NCI-H1048 (cell line): ENCODE results near the gene CNMD.

Source experiments
- DNase-seq: peaks from one replicate; lab custom pipeline; 2025; lab: John Stamatoyannopoulos, UW

The CNMD gene

GRCh38 chr13:52739468-52740071, at the start of gene CNMD:
Gene CNMD (minus strand): TSS chr13:52739820. CDS start chr13:52739701, 119 bp downstream.
- no peak for DNase-seq

- DNase-seq, result no peak
Observed at GRCh38 chr13:52788011-52788410, 48.4 kb upstream of the CNMD start.

DNA sequence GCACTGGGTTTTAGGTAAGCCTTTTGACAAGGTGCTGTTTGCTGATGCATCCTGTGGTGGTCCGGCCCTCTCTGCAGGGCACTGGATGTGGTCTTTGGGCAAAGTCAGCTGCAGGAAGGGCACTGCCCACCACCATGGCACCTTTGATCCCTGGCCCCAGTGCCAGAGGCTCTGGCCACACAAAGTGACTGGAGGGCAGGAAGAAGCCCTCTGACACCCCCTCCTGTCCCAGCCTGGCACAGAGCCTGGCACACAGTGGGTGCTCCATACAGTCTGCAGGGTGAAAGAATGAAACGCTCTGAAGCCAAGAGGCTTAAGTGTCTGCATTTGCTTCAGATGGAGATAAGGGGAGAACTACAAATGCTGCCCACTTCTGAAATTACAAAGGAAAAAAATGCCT, 47.6 kb upstream of the CNMD start:
- no peak for DNase-seq

DNA sequence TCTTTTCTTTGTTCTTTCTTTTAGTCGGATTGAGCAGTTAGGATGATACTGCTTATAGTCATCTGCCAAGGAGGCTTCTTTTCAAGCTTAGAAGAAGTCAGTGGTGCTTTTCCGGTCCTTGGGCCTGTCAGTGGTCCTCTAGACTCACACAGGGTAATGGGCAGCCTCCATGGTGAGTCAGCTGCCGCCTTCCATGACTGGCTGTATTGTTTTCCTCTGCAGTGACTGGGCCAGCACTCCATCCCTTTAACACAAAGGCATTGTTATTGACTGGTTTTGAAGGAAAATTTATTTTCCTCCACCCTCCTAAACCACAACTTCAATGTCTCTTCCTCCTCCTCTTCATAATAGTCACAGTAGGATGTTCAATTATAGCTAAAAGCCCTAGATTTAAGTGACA, 47.1 kb upstream of the CNMD start:
- DNase-seq, result no peak

DNA sequence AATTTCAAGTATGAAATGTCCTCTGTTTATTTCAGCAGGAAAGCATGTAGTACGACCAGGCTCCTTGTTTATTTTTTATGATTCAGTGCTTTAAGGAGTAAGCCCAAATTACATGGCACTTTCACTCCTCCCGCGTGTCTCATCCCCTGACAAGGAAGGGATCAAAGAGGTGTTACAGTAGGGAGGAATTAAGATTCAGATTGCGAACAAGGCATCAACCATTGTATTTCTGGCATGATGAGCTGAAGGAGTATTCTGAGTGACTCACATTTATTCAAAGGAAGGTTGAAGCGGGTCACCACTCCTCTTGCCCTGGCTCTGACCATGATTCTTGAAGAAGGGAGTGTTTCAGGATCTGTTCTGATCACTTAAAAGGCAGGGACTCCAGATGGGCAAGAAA, 46.1 kb upstream of the CNMD start:
- no peak for DNase-seq

GRCh38 chr13:52784591-52785340, 45.1 kb upstream of the CNMD start:
- no peak for DNase-seq

DNA sequence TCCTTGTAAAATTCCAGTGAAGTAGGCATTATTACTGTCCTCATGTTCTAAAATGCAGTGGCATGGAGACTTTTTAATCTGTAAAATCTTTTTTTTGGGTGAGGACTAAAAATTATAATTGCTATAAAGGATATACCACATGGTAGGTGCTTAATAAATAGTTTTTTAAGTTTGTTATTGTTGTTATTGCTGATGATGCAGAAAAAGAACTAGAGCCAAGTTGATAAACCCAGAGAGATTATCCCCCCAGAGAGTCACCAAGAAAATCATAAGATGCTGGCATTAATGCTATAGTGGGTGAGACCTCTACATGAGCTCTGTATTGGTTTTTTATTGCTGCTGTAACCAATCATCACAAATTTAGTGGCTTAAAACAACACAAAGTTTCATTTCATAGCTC, 44.3 kb upstream of the CNMD start:
- DNase-seq, result no peak

DNA sequence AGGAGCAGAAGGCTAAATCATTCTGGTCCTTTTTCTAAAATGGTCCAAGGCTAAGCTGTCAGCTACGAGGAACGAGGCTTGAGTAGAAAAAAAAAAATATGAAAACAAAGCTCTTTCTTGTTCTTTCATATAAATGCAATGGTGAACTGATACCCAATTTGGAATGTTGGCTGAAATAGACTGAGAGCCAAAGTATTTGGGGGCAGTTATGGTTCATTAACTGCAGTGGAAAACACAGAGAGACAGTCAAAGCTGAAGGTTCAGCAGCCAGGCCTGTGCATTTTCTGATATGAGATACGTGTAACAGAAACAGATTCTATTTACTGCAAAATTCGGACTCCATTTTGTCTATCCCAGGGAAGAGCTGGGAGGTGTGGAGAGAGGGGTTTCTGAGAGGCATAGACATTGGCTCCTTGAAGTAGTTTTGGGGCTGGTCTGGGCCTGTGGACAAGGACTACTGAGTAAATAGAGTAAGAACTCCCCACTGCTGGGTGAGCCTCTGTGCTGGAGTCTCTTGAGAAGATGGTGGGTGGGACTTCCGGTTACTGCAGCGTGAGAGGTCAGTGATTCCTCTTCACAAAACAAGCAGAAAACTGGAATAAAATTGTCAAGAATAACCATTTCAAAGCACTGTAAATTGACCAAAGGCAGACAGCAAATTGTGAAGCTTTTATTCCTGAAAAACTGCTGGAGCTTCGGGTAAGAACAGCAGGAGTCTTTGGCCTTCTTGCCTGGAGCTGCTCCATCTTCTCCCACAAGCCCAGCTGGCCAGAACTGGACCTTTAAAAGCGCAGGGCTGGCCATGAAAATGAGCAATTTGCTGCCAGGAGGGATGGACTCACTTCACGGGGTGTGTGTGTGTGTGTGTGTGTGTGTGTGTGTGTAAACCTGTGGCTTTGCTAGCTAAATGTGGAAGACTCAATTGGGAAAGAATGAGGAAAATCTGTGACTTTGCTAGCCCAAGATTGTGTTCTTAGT, 43.1 kb upstream of the CNMD start:
- no peak for DNase-seq

DNA sequence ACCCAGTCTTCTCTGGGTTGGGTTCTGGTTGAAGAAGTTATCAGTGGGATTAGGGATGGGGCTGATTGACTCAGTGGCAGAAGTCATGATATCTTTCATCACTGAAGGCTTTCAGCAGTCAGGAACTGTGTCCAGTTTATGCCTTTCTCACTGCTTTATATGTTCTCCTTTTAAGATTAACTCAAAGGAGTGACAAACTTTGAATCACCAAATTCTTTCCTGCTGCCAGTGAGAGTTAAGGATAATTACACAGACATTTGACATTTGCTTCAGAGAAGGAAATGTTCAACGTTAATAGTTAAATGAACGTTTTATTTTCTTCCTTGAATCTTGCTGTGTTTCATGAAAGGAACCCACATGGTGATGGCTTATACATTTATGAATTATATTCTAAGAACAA, 41.0 kb upstream of the CNMD start:
- no peak for DNase-seq

- no peak for DNase-seq
Observed at GRCh38 chr13:52780092-52780491, 40.5 kb upstream of the CNMD start.

DNA sequence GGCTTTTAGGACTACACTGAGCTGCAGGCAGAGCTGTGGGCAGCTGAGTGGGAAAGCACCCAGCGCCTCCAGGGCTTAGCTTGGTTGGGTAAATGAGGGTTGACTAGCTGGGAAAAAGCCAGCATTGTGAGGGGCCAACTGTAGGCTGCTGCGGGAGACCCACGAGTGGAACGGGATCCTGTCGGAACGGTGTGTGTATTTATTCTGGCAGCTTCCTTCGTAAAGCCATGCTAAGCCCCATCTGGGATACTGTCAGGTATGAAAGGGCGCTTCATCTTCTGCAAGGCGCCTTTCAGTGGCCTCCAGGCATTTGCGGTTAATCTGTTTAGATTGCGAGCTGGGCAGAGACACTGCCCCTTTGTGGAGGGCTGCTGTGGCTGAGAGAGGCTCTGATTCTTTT, 39.5 kb upstream of the CNMD start:
- DNase-seq, result no peak

- no peak for DNase-seq
Observed at GRCh38 chr13:52776726-52777125, 37.1 kb upstream of the CNMD start.

- no peak for DNase-seq
Observed at GRCh38 chr13:52775511-52775910, 35.9 kb upstream of the CNMD start.

- DNase-seq, result no peak
Observed at GRCh38 chr13:52767949-52768516, 28.4 kb upstream of the CNMD start.

- DNase-seq, result no peak
Observed at GRCh38 chr13:52765611-52766390, 26.2 kb upstream of the CNMD start.

- DNase-seq, result no peak
Observed at GRCh38 chr13:52760077-52760476, 20.5 kb upstream of the CNMD start.

DNA sequence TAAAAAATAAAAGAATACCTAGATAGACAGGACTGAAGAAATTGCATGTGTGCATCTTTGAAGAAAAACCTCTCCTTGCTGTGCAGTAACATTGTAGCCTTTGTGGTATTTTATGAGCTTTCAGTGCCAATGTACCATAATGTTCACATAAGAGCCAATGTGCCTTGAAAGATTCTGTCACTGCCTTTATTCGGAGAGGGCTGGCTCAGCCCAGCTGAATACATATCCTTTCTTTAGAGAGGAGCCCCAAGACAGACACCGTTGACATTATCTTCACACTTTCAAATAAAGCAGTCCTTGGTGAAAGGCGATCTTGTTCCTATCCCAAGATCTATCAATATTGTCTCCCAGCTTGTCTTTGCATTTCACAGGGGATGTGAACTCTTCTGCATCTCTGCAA, 18.5 kb upstream of the CNMD start:
- DNase-seq, result no peak

DNA sequence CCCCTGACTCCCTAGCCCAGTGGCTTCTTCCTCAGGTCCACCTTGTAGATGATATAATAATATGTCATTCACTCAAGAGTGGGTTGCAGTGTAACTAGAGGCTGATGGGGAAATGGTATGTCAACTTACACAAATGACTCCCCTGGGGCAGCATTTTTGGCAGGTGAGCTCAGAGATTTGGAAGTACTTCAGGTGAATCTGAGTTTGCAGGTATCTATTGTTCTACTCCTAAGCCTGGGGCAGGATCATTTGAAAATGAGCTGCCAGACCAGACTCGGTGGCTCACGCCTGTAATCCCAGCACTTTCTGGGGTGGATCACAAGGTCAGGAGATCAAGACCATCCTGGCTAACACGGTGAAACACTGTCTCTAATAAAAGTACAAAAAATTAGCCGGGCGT, 11.6 kb upstream of the CNMD start:
- DNase-seq, result no peak

- DNase-seq, result no peak
Observed at GRCh38 chr13:52750713-52751112, 11.1 kb upstream of the CNMD start.

DNA sequence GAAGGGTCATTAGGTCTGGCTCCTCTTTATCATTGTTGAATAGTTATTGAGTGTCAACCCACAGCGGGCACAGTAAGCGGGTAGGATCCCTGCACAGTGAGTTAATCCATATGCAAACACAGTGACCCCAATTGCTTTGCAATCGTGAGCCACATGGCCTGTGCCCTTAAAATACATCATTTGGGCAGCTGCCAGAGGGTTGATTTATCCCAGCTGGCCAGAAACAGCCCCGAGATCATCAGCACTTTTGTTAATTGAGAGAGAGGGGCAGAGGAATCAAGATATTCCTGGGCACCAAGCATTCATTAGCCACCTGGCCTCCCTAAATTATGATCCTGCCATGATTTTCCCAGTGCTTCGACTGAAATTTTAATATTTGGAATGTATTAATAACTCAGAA, 9.8 kb upstream of the CNMD start:
- no peak for DNase-seq

GRCh38 chr13:52746141-52746540, 6.5 kb upstream of the CNMD start:
- no peak for DNase-seq
